Skeletal muscle tissue (tissue), 4 donors: Measurements from ENCODE around the gene CC2D2B. TPM values are rescaled to one million over a fixed set of nuclear protein-coding genes. Genes with fewer than 3 reads are reported as not detected.
A peak's percentile ranks its signal among the peaks of the same experiment; 100 is the strongest.
"Not testable (repeated sequence)": the region's sequence is repeated elsewhere in the genome, so short reads cannot be mapped to it uniquely, and the experiment has no call there.

Experiments used
- H3K27ac ChIP-seq: one replicate; pipeline ENCODE4 v1.7.0; 2013; ENCODE audit warnings: mild to moderate bottlenecking, low read depth, low read length, inconsistent platforms
- H3K27me3 ChIP-seq, 3 donors: one replicate each; pipeline ENCODE4 v1.7.0; 2013; ENCODE audit warnings: low read length in 3 of 3; ENCODE audit not compliant: control insufficient read depth in 3 of 3, insufficient read depth in 3 of 3
- H3K36me3 ChIP-seq, 3 donors: one replicate each; pipeline ENCODE4 v1.7.0; 2013; ENCODE audit warnings: low read length in 3 of 3; ENCODE audit not compliant: control insufficient read depth in 3 of 3, insufficient read depth in 3 of 3
- H3K4me1 ChIP-seq, 3 donors: one replicate each; pipeline ENCODE4 v1.7.0; 2013; ENCODE audit warnings: low read length in 3 of 3, mild to moderate bottlenecking in 3 of 3; ENCODE audit not compliant: control insufficient read depth in 3 of 3, insufficient read depth in 3 of 3
- H3K4me3 ChIP-seq, 3 donors: one replicate each; pipeline ENCODE4 v1.7.0; 2013; ENCODE audit warnings: low read length in 3 of 3
- H3K9ac ChIP-seq, 3 donors: one replicate each; pipeline ENCODE4 v1.7.0; 2013; ENCODE audit warnings: low read length in 3 of 3, mild to moderate bottlenecking in 3 of 3, moderate library complexity in 2 of 3, low read depth in 1 of 3
- H3K9me3 ChIP-seq, 3 donors: one replicate each; pipeline ENCODE4 v1.7.0; 2013; ENCODE audit warnings: low read length in 3 of 3; ENCODE audit not compliant: control insufficient read depth in 3 of 3
- total RNA-seq: library from RNA; depleted of rRNA; stranded (reverse); fragments of >200 nt; gene quantifications from one replicate; pipeline ENCODE4 v1.2.3, GENCODE V29; 2014
- donor health status: Osteomylitis.

CC2D2B gene
- total RNA-seq, 1 donor from 2014 or later: 1.6 TPM

- not testable (repeated sequence) for H3K9ac ChIP-seq, H3K4me1 ChIP-seq, H3K9me3 ChIP-seq, H3K4me3 ChIP-seq, H3K27ac ChIP-seq, H3K27me3 ChIP-seq
- H3K36me3 ChIP-seq: peaks cover 0 to 14% (median 10%) of the 10 kb centered on the region in 3 donors
Measured at GRCh38 chr10:95905897-95906580, 1.7 kb upstream of the CC2D2B start.

GRCh38 chr10:95906677-95907455 lies 909 bp upstream of the CC2D2B start:
- Histone ChIP-seq H3K9ac (peak overlapping the region; percentile 77 to 85 (median 77)), H3K4me3 (peak overlapping the region; percentile 93 to 99 (median 94)), H3K9me3 (no peaks in the 10 kb centered on the region), H3K36me3 (peaks cover 0 to 14% (median 10%) of the 10 kb centered on the region in 3 donors), H3K27me3 (no peaks in the 10 kb centered on the region), H3K4me1 (peaks cover 0 to 4% (median 3%) of the 10 kb centered on the region in 3 donors), H3K27ac (peak overlapping the region; percentile 77)

GRCh38 chr10:95908450-95908849 lies 675 bp downstream of the CC2D2B start:
- Histone ChIP-seq H3K27ac (no peak overlapping the region), H3K27me3 (no peaks in the 10 kb centered on the region), H3K4me1 (peaks cover 0 to 4% (median 3%) of the 10 kb centered on the region in 3 donors), H3K36me3 (peaks cover 0 to 7% (median under 1%) of the 10 kb centered on the region in 3 donors), H3K9ac (no peak overlapping the region), H3K4me3 (peak overlapping the region in 2 of 3 donors; percentile 93 to 99), H3K9me3 (no peaks in the 10 kb centered on the region)

GRCh38 chr10:95909561-95909960 lies 1.8 kb downstream of the CC2D2B start:
- Histone ChIP-seq H3K9me3 (no peaks in the 10 kb centered on the region), H3K36me3 (no peaks in the 10 kb centered on the region), H3K4me1 (peaks cover 0 to 4% (median 3%) of the 10 kb centered on the region in 3 donors), H3K9ac (no peak overlapping the region), H3K27ac (no peak overlapping the region), H3K27me3 (no peaks in the 10 kb centered on the region), H3K4me3 (no peak overlapping the region)

GRCh38 chr10:95916039-95916438 lies 8.3 kb downstream of the CC2D2B start:
- not testable (repeated sequence) for H3K9ac ChIP-seq, H3K4me3 ChIP-seq, H3K9me3 ChIP-seq, H3K4me1 ChIP-seq, H3K36me3 ChIP-seq, H3K27ac ChIP-seq, H3K27me3 ChIP-seq

GRCh38 chr10:95920798-95921426 lies 13.1 kb downstream of the CC2D2B start:
- no peak overlapping the region for H3K27ac ChIP-seq
- no peaks in the 10 kb centered on the region for H3K36me3 ChIP-seq
- no peaks in the 10 kb centered on the region for H3K27me3 ChIP-seq
- no peaks in the 10 kb centered on the region for H3K9me3 ChIP-seq
- no peak overlapping the region for H3K4me3 ChIP-seq
- H3K9ac ChIP-seq: no peak overlapping the region
- H3K4me1 ChIP-seq: no peaks in the 10 kb centered on the region

GRCh38 chr10:95925033-95925432 lies 17.3 kb downstream of the CC2D2B start:
- no peak overlapping the region for H3K4me3 ChIP-seq
- H3K9ac ChIP-seq: no peak overlapping the region
- H3K36me3 ChIP-seq: no peaks in the 10 kb centered on the region
- H3K4me1 ChIP-seq: no peaks in the 10 kb centered on the region
- H3K27ac ChIP-seq: no peak overlapping the region
- H3K9me3 ChIP-seq: no peaks in the 10 kb centered on the region
- no peaks in the 10 kb centered on the region for H3K27me3 ChIP-seq

GRCh38 chr10:95935429-95935828 lies 27.7 kb downstream of the CC2D2B start:
- Histone ChIP-seq H3K27me3 (no peaks in the 10 kb centered on the region), H3K4me3 (no peak overlapping the region), H3K9me3 (no peaks in the 10 kb centered on the region), H3K36me3 (no peaks in the 10 kb centered on the region), H3K9ac (no peak overlapping the region), H3K27ac (no peak overlapping the region), H3K4me1 (no peaks in the 10 kb centered on the region)

- no peaks in the 10 kb centered on the region for H3K27me3 ChIP-seq
- H3K4me1 ChIP-seq: no peaks in the 10 kb centered on the region
- H3K9ac ChIP-seq: no peak overlapping the region
- H3K36me3 ChIP-seq: no peaks in the 10 kb centered on the region
- no peak overlapping the region for H3K27ac ChIP-seq
- H3K4me3 ChIP-seq: no peak overlapping the region
- H3K9me3 ChIP-seq: no peaks in the 10 kb centered on the region
Measured at GRCh38 chr10:95941115-95941514, 33.3 kb downstream of the CC2D2B start.
